ENCODE measurements around the gene SORCS2. TPM values are rescaled to one million over a fixed set of nuclear protein-coding genes. Genes with fewer than 3 reads are reported as not detected.

The SORCS2 gene
- total and polyA plus RNA-seq, 2 donors (not counting 1 experiment from before 2014, with no cell fraction given): not detected

- 83% methylated on average over 4 of the region's 4 CpGs for WGBS (ENCODE audit: insufficient coverage)
- no peaks in the 10 kb centered on the region for H3K4me1 Mint-ChIP-seq
- Histone ChIP-seq H3K27me3 (replicated peaks in 1 of 4; ENCODE audit: control extremely low read depth in 1 of 4, control insufficient read depth in 3 of 4, insufficient read depth in 4 of 4, low read length in 3 of 4) (peaks cover 0 to 3% (median 0%) of the 10 kb centered on the region in 4 experiments), H3K4me2 (replicated peaks; ENCODE audit: low read depth, low read length, poor library complexity, severe bottlenecking) (no peak overlapping the region), H3K9me3 (ENCODE audit: control extremely low read depth in 1 of 3, control insufficient read depth in 2 of 3, insufficient read depth in 1 of 3, low read length in 2 of 3) (peaks cover 0 to 12% (median 0%) of the 10 kb centered on the region in 3 donors), H2AFZ (ENCODE audit: insufficient read depth, low read depth, low read length, poor library complexity, severe bottlenecking) (no peak overlapping the region), H3K36me3 (replicated peaks in 1 of 2; ENCODE audit: control extremely low read depth in 1 of 2, control insufficient read depth in 1 of 2, extremely low read depth in 1 of 2, insufficient read depth in 2 of 2, low read length in 1 of 2) (no peaks in the 10 kb centered on the region), H4K20me1 (ENCODE audit: control insufficient read depth, insufficient read depth, low read length, poor library complexity, severe bottlenecking) (no peaks in the 10 kb centered on the region), H3K4me1 (ENCODE audit: control insufficient read depth in 2 of 2, insufficient read depth in 2 of 2, low read length in 2 of 2) (no peaks in the 10 kb centered on the region), H3K79me2 (ENCODE audit: control insufficient read depth, insufficient read depth, low read length) (no peaks in the 10 kb centered on the region), H3K9ac (ENCODE audit: low read length) (no peak overlapping the region), H3K27ac (ENCODE audit: low read length in 2 of 2) (no peak overlapping the region), H3K4me3 (ENCODE audit: control extremely low read depth in 1 of 5, extremely low read depth in 1 of 5, insufficient read depth in 1 of 5, low read depth in 2 of 5, low read length in 4 of 5) (no peak overlapping the region)
- no peak for ATAC-seq (ENCODE audit: low read depth)
- ChIA-PET CTCF (no interaction called here), POLR2A (no interaction called here)
- no peak for TF ChIP-seq CTCF (IDR thresholded peaks at IDR 0.05)
- TF ChIP-seq EZH2 (IDR thresholded peaks at IDR 0.05; ENCODE audit: borderline replicate concordance, insufficient read depth, low read depth, low read length, poor library complexity, severe bottlenecking): no peak
- no peak overlapping the region for H3K4me3 Mint-ChIP-seq
- DNase-seq: no peak
- intact Hi-C loops (cut with micrococcal nuclease): no loop called here
- H3K9me3 Mint-ChIP-seq (ENCODE audit: insufficient read depth): no peaks in the 10 kb centered on the region
- no peak overlapping the region for H3K27ac Mint-ChIP-seq
- peaks cover 9% of the 10 kb centered on the region for H3K27me3 Mint-ChIP-seq
These were observed 322.5 kb downstream of the SORCS2 start for GRCh38 chr4:7514789-7515188.

GRCh38 chr4:7515390-7515902 is 323.1 kb downstream of the SORCS2 start:
- no peak for DNase-seq
- TF ChIP-seq CTCF (IDR thresholded peaks at IDR 0.05) (no peak), EZH2 (IDR thresholded peaks at IDR 0.05; ENCODE audit: borderline replicate concordance, insufficient read depth, low read depth, low read length, poor library complexity, severe bottlenecking) (no peak)
- H3K9ac ChIP-seq (ENCODE audit: low read length): no peak overlapping the region
- Mint-ChIP-seq H3K27me3 (peaks cover 9% of the 10 kb centered on the region), H3K9me3 (ENCODE audit: insufficient read depth) (no peaks in the 10 kb centered on the region), H3K27ac (no peak overlapping the region), H3K4me1 (no peaks in the 10 kb centered on the region), H3K4me3 (no peak overlapping the region)
- H3K4me1 ChIP-seq (ENCODE audit: control insufficient read depth in 2 of 2, insufficient read depth in 2 of 2, low read length in 2 of 2): no peaks in the 10 kb centered on the region
- no peak overlapping the region for H2AFZ ChIP-seq (ENCODE audit: insufficient read depth, low read depth, low read length, poor library complexity, severe bottlenecking)
- H3K9me3 ChIP-seq (ENCODE audit: control extremely low read depth in 1 of 3, control insufficient read depth in 2 of 3, insufficient read depth in 1 of 3, low read length in 2 of 3): peaks cover 0 to 14% (median 0%) of the 10 kb centered on the region in 3 donors
- POLR2A ChIA-PET: no interaction called here
- CTCF ChIA-PET: no interaction called here
- H3K27me3 ChIP-seq (replicated peaks in 1 of 4; ENCODE audit: control extremely low read depth in 1 of 4, control insufficient read depth in 3 of 4, insufficient read depth in 4 of 4, low read length in 3 of 4): peaks cover 0 to 3% (median 0%) of the 10 kb centered on the region in 4 experiments
- 81% methylated on average over 14 of the region's 14 CpGs for WGBS (ENCODE audit: insufficient coverage)
- H3K27ac ChIP-seq (ENCODE audit: low read length in 2 of 2): no peak overlapping the region
- H3K79me2 ChIP-seq (ENCODE audit: control insufficient read depth, insufficient read depth, low read length): no peaks in the 10 kb centered on the region
- intact Hi-C loops (cut with micrococcal nuclease): no loop called here
- no peak for ATAC-seq (ENCODE audit: low read depth)
- H4K20me1 ChIP-seq (ENCODE audit: control insufficient read depth, insufficient read depth, low read length, poor library complexity, severe bottlenecking): no peaks in the 10 kb centered on the region
- H3K4me2 ChIP-seq (replicated peaks; ENCODE audit: low read depth, low read length, poor library complexity, severe bottlenecking): no peak overlapping the region
- no peak overlapping the region for H3K4me3 ChIP-seq (ENCODE audit: control extremely low read depth in 1 of 5, extremely low read depth in 1 of 5, insufficient read depth in 1 of 5, low read depth in 2 of 5, low read length in 4 of 5)
- no peaks in the 10 kb centered on the region for H3K36me3 ChIP-seq (replicated peaks in 1 of 2; ENCODE audit: control extremely low read depth in 1 of 2, control insufficient read depth in 1 of 2, extremely low read depth in 1 of 2, insufficient read depth in 2 of 2, low read length in 1 of 2)
